Stimulated activated CD8-positive, alpha-beta memory T cell treated with anti-CD3 and anti-CD28 coated beads, Interleukin-15, amount 100 ng/mL, for 48 hours (primary cell): ENCODE results near the gene CALB2.
"Not testable (repeated sequence)": the region's sequence is repeated elsewhere in the genome, so short reads cannot be mapped to it uniquely, and the experiment has no call there.

ENCODE experiments used
- DNase-seq, 2 donors: peaks; one replicate each; pipeline ENCODE4 v3.0.0-alpha.2; 2020; ENCODE audit warnings: low read depth in 2 of 2

The CALB2 gene

GRCh38 chr16:71358464-71358998 lies at the start of gene CALB2:
Gene CALB2 (plus strand): TSS chr16:71358723. CDS start chr16:71358793, 70 bp downstream.
- DNase-seq = peak; percentile 38 to 43

DNA sequence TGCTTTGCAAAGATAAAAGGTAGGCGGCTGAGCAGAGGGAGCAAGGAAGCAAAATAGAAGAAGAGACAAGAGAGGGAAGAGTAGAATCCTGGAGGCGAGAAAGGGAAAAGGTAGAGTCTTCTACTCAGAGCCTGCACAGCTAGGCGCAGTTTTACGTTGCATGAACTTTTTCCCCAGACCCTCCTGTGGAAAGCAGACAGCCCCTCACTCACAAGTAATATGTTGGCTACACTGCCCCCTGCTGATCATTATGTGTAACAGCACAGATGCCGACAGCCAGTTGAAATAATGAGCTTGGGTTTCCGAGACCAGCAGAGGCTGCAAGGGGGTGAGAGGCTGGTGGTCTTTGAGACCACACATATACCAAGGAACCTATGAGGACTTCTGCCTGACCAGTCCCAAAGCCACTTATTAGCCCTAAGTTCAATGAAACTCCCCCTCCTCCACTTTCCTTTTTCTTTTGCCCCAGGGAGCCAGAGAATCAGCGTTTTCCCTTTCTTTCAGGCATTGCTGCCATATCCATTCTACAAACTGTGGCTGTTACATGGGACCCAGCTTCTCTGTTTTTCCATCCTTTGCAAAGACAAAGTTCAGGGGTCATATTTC lies 46.9 kb upstream of the CALB2 start:
- DNase-seq = no peak

DNA sequence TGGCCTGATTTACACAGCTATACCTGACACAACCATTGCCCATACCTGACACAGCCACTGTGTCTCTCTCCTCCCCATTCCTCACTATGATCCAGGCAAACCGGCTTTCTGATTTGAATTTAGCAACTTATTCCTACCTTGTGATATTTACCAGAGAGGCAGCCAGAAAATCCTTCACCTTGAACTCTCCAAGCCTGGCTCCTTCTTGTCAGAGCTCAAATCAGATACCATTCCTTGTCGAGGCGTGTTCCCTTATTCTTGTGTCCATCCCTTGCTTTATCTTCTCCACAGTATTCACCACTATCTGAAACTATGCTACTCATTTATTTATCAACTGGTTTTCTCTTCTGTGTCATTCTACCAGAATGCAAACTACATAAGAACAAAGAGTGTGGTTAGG lies 44.9 kb upstream of the CALB2 start:
- DNase-seq = not testable (repeated sequence)

- no peak for DNase-seq
These were observed 43.3 kb upstream of the CALB2 start for GRCh38 chr16:71315269-71315668.

DNA sequence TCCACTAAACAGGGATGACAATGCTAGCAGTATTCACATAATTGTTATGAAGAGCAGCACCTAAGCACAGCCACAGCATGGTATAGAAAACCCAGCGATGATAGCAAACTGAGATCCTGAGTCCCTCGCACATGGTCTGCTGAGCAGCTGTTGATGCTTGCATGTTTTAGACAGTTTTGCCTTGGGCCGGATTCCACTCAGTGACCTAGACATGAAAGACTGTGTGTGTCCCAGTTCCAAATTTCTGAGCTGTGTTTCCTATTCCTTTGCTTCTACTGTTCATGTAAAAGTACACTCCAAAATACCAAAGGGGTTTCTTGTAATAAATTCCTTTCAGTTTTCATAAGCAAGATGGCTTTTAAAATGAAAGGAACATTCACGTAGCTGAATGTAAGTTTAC lies 38.5 kb upstream of the CALB2 start:
- DNase-seq = no peak

DNA sequence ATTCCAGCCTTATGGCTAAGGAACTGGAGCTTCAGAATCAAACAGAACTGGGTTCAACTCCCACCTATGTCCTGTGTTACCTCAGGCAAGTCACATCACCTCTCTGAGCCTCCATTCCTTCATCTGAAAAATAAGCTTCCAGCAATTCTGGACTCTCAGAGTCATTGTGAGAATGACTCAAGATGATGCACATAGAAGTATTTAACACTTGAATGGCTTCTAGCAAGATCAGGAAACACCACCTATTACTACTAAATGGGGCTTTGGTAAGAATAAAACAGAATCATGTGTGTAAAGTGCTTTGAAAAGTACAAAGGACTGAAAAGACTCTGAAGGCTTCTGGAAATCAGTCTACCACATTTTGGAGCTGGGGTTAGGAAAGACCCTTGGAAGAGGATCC lies 30.8 kb upstream of the CALB2 start:
- no peak for DNase-seq

DNA sequence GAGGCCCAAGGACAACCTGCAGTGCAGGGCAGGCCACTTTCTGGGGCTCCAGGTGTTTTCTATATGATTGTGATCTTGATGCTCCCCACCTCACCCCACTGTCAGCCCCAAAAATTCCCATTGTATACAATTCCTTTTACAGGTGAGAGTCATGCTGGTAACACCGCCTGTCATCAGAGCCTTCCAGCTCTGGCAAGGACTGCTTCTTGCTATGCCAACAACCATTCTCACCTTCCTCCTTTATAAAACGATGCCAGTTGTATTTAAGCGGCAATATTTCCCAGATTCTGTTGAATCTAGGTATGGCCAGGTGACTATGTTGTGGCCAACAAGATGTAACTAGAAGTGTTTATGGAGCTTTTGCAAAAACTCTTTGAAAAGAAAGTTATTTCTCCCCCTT lies 30.4 kb upstream of the CALB2 start:
- no peak for DNase-seq

DNA sequence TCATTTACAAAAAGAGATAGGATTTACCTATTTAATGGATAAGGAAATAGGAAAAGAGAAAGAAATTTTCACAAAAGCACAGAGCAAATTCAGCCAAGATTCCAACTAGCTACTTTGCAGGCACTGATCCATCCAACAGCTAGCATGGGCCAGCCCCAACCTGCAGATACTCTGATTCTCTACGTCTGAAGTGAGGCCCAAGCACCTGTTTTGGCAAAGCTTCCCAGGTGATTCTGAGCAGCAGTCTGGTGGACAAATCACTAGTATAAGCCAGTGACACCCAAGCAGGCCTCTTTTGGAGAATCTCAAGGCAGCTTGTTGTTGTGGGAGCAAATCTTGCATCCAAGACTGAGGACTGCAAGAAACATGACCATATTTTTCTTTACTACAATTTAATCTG lies 20.9 kb upstream of the CALB2 start:
- DNase-seq = no peak

- DNase-seq = no peak
These were observed 20.3 kb upstream of the CALB2 start for GRCh38 chr16:71338193-71338592.

DNA sequence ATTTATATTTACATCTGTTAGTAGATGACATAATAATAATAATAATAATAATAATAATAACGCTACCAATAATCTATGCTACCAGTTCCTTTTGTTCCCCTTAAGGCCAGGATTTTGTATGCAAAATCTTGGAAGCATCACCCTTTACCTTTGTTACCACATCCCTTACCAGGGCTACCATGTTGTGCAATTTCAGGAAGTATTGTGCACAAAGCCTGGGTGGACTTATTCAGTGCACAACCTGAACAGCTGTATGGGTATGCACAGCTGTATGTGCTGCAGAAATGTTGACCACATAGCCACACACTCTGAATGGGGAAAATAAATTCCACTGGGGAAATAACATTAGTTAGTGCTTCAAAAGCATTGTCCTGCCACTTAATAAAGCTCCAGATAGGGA lies 19.9 kb upstream of the CALB2 start:
- DNase-seq = no peak

DNA sequence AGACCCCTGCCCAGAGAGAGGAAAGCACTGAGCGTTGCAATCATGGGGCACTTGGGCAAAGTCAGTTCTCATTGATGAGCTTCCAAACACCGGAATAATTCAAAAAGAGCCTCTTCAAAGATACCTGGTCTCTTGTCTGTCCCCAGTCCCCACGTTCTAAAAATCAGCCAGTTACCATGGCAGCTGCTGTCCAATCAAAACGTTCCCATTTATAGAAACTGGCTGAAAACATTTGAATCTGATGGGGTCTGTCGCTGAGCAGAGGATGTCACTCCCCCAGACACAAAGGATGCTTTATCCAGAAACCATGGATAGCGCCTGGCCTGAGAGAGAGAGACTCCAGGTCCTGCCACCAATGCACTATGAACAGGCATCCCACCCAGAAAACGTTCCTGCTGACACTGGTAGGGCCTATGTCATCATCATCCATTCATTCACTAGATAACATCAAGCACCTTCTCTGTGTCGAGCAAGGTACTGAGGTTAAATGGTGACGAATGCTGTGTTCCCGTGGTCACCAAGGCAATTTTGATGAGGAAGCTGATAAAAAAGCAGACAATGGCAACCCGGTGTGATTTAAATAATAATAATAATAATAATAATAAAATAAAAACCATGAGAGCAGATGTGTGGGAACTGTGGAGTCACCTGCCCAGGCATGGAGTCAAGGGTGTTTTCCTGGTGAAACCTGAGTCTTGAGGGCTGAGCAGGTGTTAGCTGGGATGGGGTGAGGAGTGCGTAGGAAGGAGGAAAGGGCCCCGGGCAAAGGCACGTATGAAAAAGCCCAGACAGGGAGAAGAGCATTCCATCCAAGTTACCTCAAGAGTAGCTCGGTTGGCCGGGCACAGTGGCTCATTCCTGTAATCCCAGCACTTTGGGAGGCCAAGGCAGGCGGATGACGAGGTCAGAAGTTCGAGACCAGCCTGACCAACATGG lies 19.0 kb upstream of the CALB2 start:
- DNase-seq = no peak

DNA sequence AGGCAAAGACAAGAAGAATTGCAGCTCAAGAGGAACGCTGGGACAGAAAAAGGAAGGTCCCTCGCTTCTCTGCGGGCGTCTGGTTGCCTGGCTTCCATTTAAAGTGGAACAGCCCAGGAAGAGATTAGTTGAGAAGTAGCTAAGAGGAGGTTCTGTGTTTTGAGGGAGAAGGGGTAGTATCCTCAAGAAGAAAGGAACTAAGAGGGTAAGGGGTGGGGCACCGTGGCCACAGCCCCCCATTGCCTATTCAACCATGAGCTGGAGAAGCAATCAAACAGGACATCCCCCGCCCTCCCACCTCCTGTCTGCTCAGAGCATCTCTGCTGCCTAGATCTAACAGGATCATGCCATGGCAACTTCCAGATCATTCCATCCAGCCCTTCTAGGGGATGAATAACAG lies 18.1 kb upstream of the CALB2 start:
- no peak for DNase-seq

DNA sequence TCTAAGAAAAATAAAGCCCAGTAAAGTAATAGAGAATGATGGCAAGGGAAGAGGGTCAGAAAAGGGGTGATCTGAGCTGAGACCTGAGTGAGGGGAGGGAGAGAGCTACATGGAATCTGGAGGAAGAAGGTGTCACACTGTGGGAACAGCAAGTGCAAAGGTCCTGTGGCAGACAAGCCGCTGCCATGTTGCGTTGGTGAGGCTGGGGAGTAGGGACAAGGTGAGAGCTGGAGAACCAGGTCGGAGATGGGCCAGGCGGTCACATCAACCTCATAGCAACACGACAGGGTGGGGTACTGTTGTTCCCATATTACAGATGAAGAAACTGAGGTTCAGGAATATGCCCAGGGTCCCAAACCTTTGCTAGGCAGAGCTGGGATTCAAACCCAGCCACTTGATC lies 16.6 kb upstream of the CALB2 start:
- DNase-seq = no peak

DNA sequence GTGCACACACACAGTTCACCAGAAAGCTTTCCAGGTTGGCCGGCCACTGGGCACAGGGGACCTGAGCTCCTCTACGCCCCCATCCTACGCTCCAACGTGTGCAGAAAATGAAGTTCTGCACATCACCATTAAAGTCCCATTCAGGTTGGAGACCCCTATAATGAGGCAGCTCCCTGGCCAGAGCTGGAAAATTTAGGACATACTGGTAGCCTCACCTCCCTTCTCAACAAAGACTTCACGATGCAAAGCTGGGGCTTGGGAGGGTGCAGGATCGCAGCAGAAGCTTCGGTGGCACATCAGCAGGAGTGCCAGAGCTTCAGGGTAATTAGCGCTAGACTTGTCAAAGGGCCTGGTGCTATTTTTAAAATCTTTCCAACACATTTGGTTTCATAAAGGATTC lies 15.4 kb upstream of the CALB2 start:
- DNase-seq = no peak

GRCh38 chr16:71344315-71344905 lies 14.1 kb upstream of the CALB2 start:
- no peak for DNase-seq

- DNase-seq = no peak
These were observed 13.5 kb upstream of the CALB2 start for GRCh38 chr16:71345031-71345430.

DNA sequence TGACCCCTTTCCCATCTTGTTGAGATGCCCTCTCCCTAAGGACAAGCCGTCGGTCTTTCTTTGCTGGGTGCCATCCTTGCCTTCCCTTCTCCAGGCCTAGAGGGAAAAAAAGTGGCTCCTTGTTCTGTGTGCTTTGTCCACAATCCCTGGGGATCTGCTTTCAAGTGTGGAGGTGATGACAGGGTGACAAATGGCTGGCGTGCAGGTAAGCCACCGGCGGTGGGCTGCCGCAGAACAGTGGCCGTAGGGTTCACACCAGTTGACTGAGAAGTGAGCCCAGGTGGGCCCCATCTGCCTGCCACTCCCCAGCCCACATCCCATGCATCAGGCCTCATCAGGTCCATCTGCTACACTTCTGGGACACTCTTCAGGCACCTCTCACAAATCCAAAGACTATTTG lies 11.4 kb upstream of the CALB2 start:
- no peak for DNase-seq

GRCh38 chr16:71348262-71349085 lies 10.0 kb upstream of the CALB2 start:
- no peak for DNase-seq

DNA sequence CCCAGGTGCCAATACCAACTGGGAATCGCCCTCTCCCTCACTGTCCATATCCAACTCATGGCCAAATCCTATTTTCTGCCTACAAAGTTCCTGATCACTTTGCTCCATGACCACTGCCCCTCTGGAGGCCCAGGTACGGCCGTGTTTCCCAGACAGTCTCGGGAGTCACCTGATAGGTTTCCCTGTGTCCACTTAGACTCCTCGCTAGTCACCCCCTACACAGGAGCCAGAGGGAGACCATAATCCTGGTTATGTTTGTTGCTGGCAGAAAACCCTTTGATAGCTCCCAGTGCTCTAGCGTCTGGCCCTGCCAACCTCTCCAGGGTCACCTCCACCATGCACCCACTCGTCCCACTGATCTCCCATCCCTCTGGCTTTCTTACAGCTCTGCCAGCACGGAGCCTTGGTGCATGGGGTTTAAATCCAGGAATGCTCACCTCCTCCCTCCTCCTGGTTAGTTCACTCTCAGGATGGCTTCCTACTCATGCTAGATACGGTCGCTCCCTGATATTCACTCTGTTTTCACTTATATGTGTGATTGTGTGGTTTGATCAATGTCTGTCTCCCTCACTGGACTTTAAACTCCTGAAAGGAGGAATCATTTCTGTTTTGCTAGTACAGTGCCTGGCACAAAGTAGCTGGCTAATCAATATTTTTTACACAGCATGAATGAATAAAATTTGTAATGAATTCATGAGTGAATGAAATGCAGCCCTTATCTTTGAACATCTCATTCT lies 7.5 kb upstream of the CALB2 start:
- no peak for DNase-seq

- DNase-seq = no peak
These were observed 7.0 kb upstream of the CALB2 start for GRCh38 chr16:71351558-71351901.

- DNase-seq = no peak
These were observed 6.1 kb upstream of the CALB2 start for GRCh38 chr16:71352466-71352865.
